Tibial nerve (tissue), 4 donors: ENCODE results near the gene SEPTIN12.

ENCODE experiments used
- CTCF ChIP-seq, 5 experiments: fragments of 200-600 bp in 3 of 5; fragments of 450-650 bp in 2 of 5; sonication (generic) in 3 of 5; IDR thresholded peaks; one replicate each; pipeline ENCODE4 v1.5.1; 2016 to 2019; ENCODE audit warnings: antibody characterized with exemption in 5 of 5, mild to moderate bottlenecking in 3 of 5, moderate library complexity in 2 of 5
- EP300 ChIP-seq, 2 donors: sonication (generic); formaldehyde crosslinking; IDR thresholded peaks; one replicate each; pipeline ENCODE4 v1.6.1; 2017; ENCODE audit warnings: antibody characterized with exemption in 2 of 2, mild to moderate bottlenecking in 1 of 2
- POLR2A ChIP-seq, 2 donors: fragments of 450-650 bp; IDR thresholded peaks; one replicate each; pipeline ENCODE4 v1.6.1; 2017; ENCODE audit warnings: antibody characterized with exemption in 2 of 2, mild to moderate bottlenecking in 2 of 2, moderate library complexity in 2 of 2

DNA sequence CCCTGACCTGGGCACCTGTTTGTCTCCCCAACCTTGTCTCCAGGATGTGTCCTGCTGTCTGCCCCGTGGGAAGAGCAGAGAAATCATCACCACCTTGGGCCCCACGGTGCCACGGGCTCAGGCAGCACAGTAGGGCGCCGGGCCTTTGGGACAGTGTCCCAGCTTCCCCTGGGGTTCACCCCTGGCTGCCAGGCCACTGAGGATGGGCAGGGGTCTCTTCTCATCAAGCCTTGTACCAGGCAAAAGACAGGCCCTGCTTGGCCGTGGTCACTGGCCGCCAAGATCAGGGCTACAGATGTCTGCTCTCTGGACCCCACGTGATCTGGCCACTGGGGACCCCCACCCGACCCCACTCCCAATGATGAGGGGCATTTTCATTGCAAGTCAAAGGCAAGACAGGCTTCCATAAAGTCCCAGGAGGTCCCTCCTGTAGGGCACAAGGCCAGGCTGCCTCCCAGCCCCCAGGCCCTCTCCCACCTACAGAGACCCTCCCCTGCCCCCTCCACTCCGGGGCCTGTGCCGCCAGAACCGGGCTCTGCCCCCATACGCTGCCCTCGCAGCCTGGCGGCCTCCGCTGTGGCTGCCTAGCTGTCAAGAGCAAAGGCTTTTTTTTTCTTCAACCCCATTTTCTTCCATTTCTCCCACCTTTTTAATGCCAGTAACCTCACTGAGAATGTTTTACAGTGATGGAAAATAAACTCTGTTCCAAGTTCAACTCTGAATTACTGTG, 39.3 kb downstream of the SEPTIN12 start:
- no peak for TF ChIP-seq EP300 (IDR thresholded peaks at IDR 0.05)
- TF ChIP-seq POLR2A (IDR thresholded peaks at IDR 0.05): no peak
- TF ChIP-seq CTCF (IDR thresholded peaks at IDR 0.05): no peak
